ENCODE measurements around the gene MYRIP. TPM values are rescaled to one million over a fixed set of nuclear protein-coding genes. Genes with fewer than 3 reads are reported as not detected.
"Not testable (repeated sequence)": the region's sequence is repeated elsewhere in the genome, so short reads cannot be mapped to it uniquely, and the experiment has no call there.

MYRIP gene
- total and polyA plus RNA-seq, 10 donors = 1.5 to 35.2 (median 16.2) TPM

- peaks cover 0 to 5% (median 0%) of the 10 kb centered on the region in 7 donors for H3K27me3 ChIP-seq (replicated peaks in 1 of 7)
- intact Hi-C loops (cut with DNase I; ENCODE audit: low total_unique reads) = no loop called here
- no peak for DNase-seq
Measured at GRCh38 chr3:39801216-39801615, 8.2 kb upstream of the MYRIP start.

DNA sequence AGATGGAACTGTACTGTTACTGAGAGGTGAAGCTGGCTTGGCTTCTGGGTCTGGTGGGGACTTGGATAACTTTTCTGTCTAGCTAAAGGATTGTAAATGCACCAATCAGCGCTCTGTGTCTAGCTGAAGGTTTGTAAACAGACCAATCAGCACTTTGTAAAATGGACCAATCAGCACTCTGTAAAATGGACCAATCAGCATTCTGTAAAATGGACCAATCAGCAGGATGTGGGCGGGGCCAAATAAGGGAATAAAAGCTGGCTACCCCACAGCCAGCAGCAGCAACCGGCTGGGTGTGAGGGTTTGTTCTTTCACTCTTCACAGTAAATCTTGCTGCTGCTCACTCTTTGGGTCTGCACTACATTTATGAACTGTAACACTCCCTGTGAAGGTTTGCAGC is 6.9 kb upstream of the MYRIP start:
- H3K36me3 ChIP-seq; H3K27me3 ChIP-seq (replicated peaks in 1 of 7); H3K4me3 ChIP-seq; intact Hi-C loops (cut with DNase I; ENCODE audit: low total_unique reads); H3K27ac ChIP-seq; DNase-seq; H3K4me1 ChIP-seq: not testable (repeated sequence)
- peaks cover 0 to 18% (median 8%) of the 10 kb centered on the region in 8 donors for H3K9me3 ChIP-seq
- 80 to 86% (median 82%) methylated on average over 3 of the region's 3 CpGs for WGBS, 5 donors

More at GRCh38 chr3:39801216-39801615, 8.2 kb upstream of the MYRIP start:
- H3K36me3 ChIP-seq = no peaks in the 10 kb centered on the region
- no peak for TF ChIP-seq CTCF (IDR thresholded peaks at IDR 0.05 in 8 of 11, conservative IDR thresholded peaks at IDR 0.05 in 3 of 11)
- TF ChIP-seq POLR2AphosphoS5 (IDR thresholded peaks at IDR 0.05) = no peak
- no peak for TF ChIP-seq POLR2A (IDR thresholded peaks at IDR 0.05)
- no peak overlapping the region for H3K4me3 ChIP-seq
- peaks cover 0 to 8% (median 0%) of the 10 kb centered on the region in 6 donors for H3K4me1 ChIP-seq
- peaks cover 0 to 18% (median 8%) of the 10 kb centered on the region in 8 donors for H3K9me3 ChIP-seq
- no peak overlapping the region for H3K27ac ChIP-seq

DNA sequence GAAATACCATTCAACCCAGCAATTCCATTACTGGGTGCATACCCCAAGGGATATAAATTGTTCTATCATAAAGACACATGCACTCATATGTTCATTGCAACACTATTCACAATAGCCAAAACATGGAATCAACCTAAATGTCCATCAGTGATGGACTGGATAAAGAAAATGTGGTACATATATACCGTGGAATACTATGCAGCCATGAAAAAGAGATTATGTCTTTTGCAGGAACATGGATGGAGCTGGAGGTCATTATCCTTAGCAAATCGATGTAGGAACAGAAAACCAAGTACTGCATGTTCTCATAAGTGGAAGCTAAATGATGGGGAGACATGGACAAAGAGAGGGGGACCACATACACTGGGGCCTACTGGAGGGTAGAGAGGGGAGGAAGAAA is 5.5 kb upstream of the MYRIP start:
- Histone ChIP-seq H3K9me3 (peaks cover 0 to 18% (median 8%) of the 10 kb centered on the region in 8 donors), H3K4me3 (no peak overlapping the region), H3K4me1 (peaks cover 0 to 15% (median 0%) of the 10 kb centered on the region in 6 donors), H3K27ac (no peak overlapping the region), H3K36me3 (no peaks in the 10 kb centered on the region), H3K27me3 (replicated peaks in 1 of 7) (peaks cover 0 to 24% (median 4%) of the 10 kb centered on the region in 7 donors)
- WGBS, 5 donors = 74 to 82% (median 80%) methylated on average over 2 of the region's 2 CpGs
- intact Hi-C loops (cut with DNase I; ENCODE audit: low total_unique reads) = no loop called here
- no peak for DNase-seq
- no peak for TF ChIP-seq POLR2A (IDR thresholded peaks at IDR 0.05)
- no peak for TF ChIP-seq POLR2AphosphoS5 (IDR thresholded peaks at IDR 0.05)
- no peak for TF ChIP-seq CTCF (IDR thresholded peaks at IDR 0.05 in 8 of 11, conservative IDR thresholded peaks at IDR 0.05 in 3 of 11)

- H3K36me3 ChIP-seq = no peaks in the 10 kb centered on the region
- 84 to 90% (median 88%) methylated on average over 3 of the region's 3 CpGs for WGBS, 5 donors
Measured at GRCh38 chr3:39804951-39805350, 4.5 kb upstream of the MYRIP start.

More at GRCh38 chr3:39804951-39805350, 4.5 kb upstream of the MYRIP start:
- Histone ChIP-seq H3K4me1 (peaks cover 3 to 22% (median 5%) of the 10 kb centered on the region in 6 donors), H3K27ac (no peak overlapping the region), H3K4me3 (no peak overlapping the region), H3K27me3 (replicated peaks in 1 of 7) (peaks cover 0 to 34% (median 9%) of the 10 kb centered on the region in 7 donors), H3K9me3 (peaks cover 0 to 18% (median 8%) of the 10 kb centered on the region in 8 donors)
- TF ChIP-seq CTCF (IDR thresholded peaks at IDR 0.05 in 8 of 11, conservative IDR thresholded peaks at IDR 0.05 in 3 of 11) = no peak
- no peak for TF ChIP-seq POLR2A (IDR thresholded peaks at IDR 0.05)
- no peak for TF ChIP-seq POLR2AphosphoS5 (IDR thresholded peaks at IDR 0.05)
- DNase-seq = no peak
- intact Hi-C loops (cut with DNase I; ENCODE audit: low total_unique reads) = no loop called here
